ENCODE data around the gene GNG2. TPM values are rescaled to one million over a fixed set of nuclear protein-coding genes. Genes with fewer than 3 reads are reported as not detected.
A peak's percentile ranks its signal among the peaks of the same experiment; 100 is the strongest.

The GNG2 gene
- total and polyA plus RNA-seq, 2 experiments from 2014 or later, result 5.0 to 13.7 TPM

- DNase-seq (ENCODE audit: low spot score), result no peak
- Histone ChIP-seq H3K4me3 (no peak overlapping the region), H3K4me1 (ENCODE audit: insufficient read depth) (peaks cover 4% of the 10 kb centered on the region), H3K4me2 (peak overlapping the region; percentile 4), H3K9me3 (ENCODE audit: low read depth) (no peaks in the 10 kb centered on the region), H2AFZ (no peak overlapping the region), H3K27me3 (no peaks in the 10 kb centered on the region), H3K79me2 (peaks cover 4% of the 10 kb centered on the region), H4K20me1 (ENCODE audit: insufficient read depth, poor library complexity, severe bottlenecking) (no peaks in the 10 kb centered on the region), H3K27ac (peak overlapping the region; percentile 21), H3K9me2 (replicated peaks; ENCODE audit: insufficient read depth) (no peaks in the 10 kb centered on the region), H3K36me3 (replicated peaks; ENCODE audit: insufficient read depth, low read depth) (no peaks in the 10 kb centered on the region)
- WGBS (ENCODE audit: low lambda C conversion rate, missing lambda C conversion rate), result 74% methylated on average over 3 of the region's 3 CpGs
- no peak for TF ChIP-seq EZH2phosphoT487 (IDR thresholded peaks at IDR 0.05; ENCODE audit: low read depth, severe bottlenecking, unreplicated experiment)
- TF ChIP-seq CTCF (IDR thresholded peaks at IDR 0.05; ENCODE audit: poor library complexity), result no peak
Observed at GRCh38 chr14:51872396-51872795, 12.0 kb downstream of the GNG2 start.

GRCh38 chr14:51873221-51873893 lies 12.9 kb downstream of the GNG2 start:
- Histone ChIP-seq H3K79me2 (peaks cover 4% of the 10 kb centered on the region), H3K27ac (peak overlapping the region; percentile 38), H3K4me2 (no peak overlapping the region), H3K9me3 (ENCODE audit: low read depth) (no peaks in the 10 kb centered on the region), H2AFZ (no peak overlapping the region), H3K27me3 (no peaks in the 10 kb centered on the region), H3K4me1 (ENCODE audit: insufficient read depth) (peaks cover 4% of the 10 kb centered on the region), H3K9me2 (replicated peaks; ENCODE audit: insufficient read depth) (no peaks in the 10 kb centered on the region), H3K36me3 (replicated peaks; ENCODE audit: insufficient read depth, low read depth) (no peaks in the 10 kb centered on the region), H3K4me3 (no peak overlapping the region), H4K20me1 (ENCODE audit: insufficient read depth, poor library complexity, severe bottlenecking) (no peaks in the 10 kb centered on the region)
- 31% methylated on average over 2 of the region's 2 CpGs for WGBS (ENCODE audit: low lambda C conversion rate, missing lambda C conversion rate)
- peak; percentile 58 for DNase-seq (ENCODE audit: low spot score)
- no peak for TF ChIP-seq CTCF (IDR thresholded peaks at IDR 0.05; ENCODE audit: poor library complexity)
- TF ChIP-seq EZH2 (IDR thresholded peaks at IDR 0.05; ENCODE audit: borderline replicate concordance), result no peak
- no peak for TF ChIP-seq EZH2phosphoT487 (IDR thresholded peaks at IDR 0.05; ENCODE audit: low read depth, severe bottlenecking, unreplicated experiment)

GRCh38 chr14:51877810-51878209 lies 17.4 kb downstream of the GNG2 start:
- no peaks in the 10 kb centered on the region for H3K9me2 ChIP-seq (replicated peaks; ENCODE audit: insufficient read depth)
- H4K20me1 ChIP-seq (ENCODE audit: insufficient read depth, poor library complexity, severe bottlenecking), result no peaks in the 10 kb centered on the region
- TF ChIP-seq CTCF (IDR thresholded peaks at IDR 0.05; ENCODE audit: poor library complexity) (no peak), EZH2 (IDR thresholded peaks at IDR 0.05; ENCODE audit: borderline replicate concordance) (no peak), EZH2phosphoT487 (IDR thresholded peaks at IDR 0.05; ENCODE audit: low read depth, severe bottlenecking, unreplicated experiment) (no peak)
- H3K79me2 ChIP-seq, result peaks cover 4% of the 10 kb centered on the region
- no peaks in the 10 kb centered on the region for H3K9me3 ChIP-seq (ENCODE audit: low read depth)
- no peak for DNase-seq (ENCODE audit: low spot score)
- WGBS (ENCODE audit: low lambda C conversion rate, missing lambda C conversion rate), result 39% methylated on average over 1 of the region's 1 CpG
- no peak overlapping the region for H3K27ac ChIP-seq
- no peaks in the 10 kb centered on the region for H3K27me3 ChIP-seq
- H3K4me3 ChIP-seq, result no peak overlapping the region
- no peak overlapping the region for H3K4me2 ChIP-seq
- H2AFZ ChIP-seq, result no peak overlapping the region
- H3K36me3 ChIP-seq (replicated peaks; ENCODE audit: insufficient read depth, low read depth), result no peaks in the 10 kb centered on the region
- peaks cover 4% of the 10 kb centered on the region for H3K4me1 ChIP-seq (ENCODE audit: insufficient read depth)

All from hepatocyte (in vitro differentiated cells).